HG03520 (cell line): ENCODE results near the gene PPDPF.
"Not testable (repeated sequence)": the region's sequence is repeated elsewhere in the genome, so short reads cannot be mapped to it uniquely, and the experiment has no call there.

Experiments used
- ATAC-seq: cut with Tn5 transposase; IDR thresholded peaks from one replicate; pipeline ENCODE4 v1.9.1; 2021; ENCODE audit warnings: mild to moderate bottlenecking, moderate library complexity; ENCODE audit not compliant: unreplicated experiment

PPDPF gene, protein sequence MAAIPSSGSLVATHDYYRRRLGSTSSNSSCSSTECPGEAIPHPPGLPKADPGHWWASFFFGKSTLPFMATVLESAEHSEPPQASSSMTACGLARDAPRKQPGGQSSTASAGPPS

DNA sequence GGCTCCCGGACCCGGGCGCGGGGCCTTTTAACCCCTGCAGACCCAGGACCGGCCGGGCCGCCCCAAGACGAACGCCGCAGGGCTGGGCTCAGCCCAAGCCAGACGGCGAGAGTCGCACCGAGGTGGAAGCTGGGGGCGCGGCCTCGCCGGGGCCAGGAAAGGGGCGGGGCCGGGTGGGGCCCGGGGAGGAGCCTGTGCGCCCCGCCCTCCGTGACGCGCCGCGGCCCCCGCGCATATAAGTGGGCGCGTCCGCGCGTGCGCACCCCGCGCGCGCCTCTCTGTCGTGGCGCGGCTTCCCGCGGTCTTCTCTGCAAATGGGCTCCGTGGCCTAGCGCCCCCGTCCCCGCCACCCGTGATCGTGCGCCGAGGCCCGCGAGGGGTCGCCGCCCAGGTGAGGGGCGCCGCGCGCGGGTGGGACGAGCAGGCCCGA, at the start of gene PPDPF:
TSS of gene PPDPF (plus strand) at position 262 of the 430 bp plus-strand sequence. CDS start 544 bp downstream, outside the sequence.
- ATAC-seq: peak; percentile 62

- ATAC-seq: no peak
Measured at GRCh38 chr20:63471002-63471716, 49.4 kb upstream of the PPDPF start.

DNA sequence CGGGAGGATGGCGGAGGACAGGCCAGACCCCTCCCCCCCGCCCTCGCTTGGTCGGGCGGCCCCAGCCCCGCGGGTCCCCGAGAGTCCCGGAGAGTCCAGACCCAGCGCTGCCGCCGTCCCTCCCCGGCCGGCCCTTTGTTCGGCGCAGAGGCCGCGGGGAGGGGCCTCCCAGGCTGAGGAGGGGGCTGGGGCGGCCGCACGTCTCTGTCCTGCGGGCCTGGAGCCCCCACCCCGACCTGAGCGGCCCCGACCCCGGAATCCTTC, 48.9 kb upstream of the PPDPF start:
- ATAC-seq: no peak

DNA sequence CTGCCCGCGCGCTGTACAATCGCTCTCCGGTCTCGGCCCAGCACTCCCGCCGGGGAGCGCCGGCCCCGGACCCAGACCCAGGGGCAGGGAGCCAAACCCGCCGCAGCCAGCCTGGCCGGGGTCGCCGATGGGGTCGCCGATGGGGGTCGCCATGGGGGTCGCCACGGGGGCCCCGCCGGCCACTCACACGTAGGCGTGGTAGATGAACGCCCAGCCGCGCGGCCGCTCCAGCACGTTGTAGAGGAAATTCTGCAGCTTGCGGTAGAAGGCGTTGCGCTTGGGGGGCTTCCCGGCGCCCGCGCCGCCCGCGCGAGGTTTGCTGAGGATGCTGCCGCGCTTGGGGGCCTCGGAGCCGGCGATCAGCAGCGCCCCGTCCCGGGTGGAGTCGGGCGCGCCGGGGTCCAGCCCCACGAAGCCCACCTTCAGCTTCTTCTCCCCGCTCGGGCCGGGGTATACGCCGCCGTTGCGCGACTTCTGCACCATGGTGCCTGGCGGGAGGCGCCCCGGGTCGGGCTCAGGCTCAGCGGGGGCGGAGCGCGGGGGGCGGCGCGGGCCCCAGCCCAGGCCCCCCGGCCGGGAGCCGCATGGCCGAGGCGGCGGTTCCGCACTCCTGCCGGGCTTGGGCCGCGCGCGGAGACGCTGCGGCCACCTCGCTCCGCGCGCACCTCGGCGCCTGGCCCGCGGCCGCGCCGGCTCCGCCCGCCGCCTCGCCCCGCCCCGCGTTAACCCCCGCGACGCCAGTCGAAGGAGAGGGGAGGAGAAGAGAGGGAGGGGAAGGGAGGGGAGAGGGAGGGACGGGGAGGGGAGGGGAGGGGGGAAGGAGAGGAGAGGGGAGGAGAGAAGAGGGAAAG, 48.4 kb upstream of the PPDPF start, which contains the start of gene KCNQ2:
TSS of gene KCNQ2 (minus strand) at position 675 of the 851 bp plus-strand sequence. CDS start at position 483, 192 bp downstream.
- ATAC-seq: no peak

DNA sequence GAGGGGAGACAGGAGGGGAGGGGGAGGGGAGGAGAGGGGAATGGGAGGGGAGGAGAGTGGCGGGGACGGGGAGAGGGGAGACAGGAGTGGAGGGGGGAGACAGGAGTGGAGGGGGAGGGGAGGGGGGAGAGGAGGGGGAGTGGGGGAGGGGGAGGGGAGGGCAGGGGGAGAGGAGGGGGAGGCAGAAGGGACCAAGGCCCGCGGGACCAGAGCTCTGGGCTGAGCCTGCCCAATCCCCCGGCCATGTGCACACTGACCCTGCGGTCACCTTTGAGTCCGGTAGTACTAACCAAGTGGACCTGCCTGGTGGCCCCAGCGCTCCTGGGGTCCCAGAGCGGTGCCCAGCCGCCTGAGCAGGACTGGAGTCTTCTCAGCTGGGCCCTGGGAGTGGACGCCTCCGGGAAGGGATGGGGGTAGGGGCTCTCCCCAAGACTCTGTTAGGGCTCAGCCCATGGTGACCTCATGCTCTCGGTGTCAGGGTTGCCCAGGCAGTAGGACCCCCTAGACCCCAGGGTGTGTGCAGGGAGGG, 47.6 kb upstream of the PPDPF start:
- no peak for ATAC-seq

GRCh38 chr20:63473555-63474449, 46.8 kb upstream of the PPDPF start:
- no peak for ATAC-seq

GRCh38 chr20:63475209-63475608, 45.4 kb upstream of the PPDPF start:
- no peak for ATAC-seq

DNA sequence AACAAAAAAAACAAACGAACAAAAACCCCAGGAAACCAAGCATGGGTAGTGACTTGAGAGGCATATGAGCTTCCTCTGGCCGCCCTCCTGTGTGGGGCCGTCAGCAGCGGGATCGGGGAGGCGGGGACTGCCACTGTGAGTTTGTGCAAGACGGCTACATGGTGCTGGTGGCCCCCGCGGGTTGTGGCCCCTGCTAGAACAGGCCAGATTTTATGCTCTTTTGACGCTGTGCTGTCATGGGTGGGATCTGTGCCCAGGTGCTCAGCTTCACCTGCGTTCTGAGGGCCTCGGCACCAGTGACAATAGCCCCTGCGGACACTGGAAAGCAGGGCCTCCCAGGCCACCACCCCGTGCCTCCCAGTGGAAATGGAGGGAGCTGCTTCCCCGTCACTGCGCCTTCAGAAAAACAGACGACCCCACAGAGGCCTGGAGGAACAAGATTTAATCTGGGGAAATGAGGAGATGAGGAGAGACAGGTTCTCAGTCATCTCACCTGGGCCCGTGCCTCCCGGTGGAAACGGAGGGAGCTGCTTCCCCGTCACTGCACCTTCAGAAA, 43.4 kb upstream of the PPDPF start:
- no peak for ATAC-seq

- ATAC-seq: no peak
Measured at GRCh38 chr20:63477944-63478343, 42.6 kb upstream of the PPDPF start.

- ATAC-seq: no peak
Measured at GRCh38 chr20:63478346-63479302, 41.9 kb upstream of the PPDPF start.

DNA sequence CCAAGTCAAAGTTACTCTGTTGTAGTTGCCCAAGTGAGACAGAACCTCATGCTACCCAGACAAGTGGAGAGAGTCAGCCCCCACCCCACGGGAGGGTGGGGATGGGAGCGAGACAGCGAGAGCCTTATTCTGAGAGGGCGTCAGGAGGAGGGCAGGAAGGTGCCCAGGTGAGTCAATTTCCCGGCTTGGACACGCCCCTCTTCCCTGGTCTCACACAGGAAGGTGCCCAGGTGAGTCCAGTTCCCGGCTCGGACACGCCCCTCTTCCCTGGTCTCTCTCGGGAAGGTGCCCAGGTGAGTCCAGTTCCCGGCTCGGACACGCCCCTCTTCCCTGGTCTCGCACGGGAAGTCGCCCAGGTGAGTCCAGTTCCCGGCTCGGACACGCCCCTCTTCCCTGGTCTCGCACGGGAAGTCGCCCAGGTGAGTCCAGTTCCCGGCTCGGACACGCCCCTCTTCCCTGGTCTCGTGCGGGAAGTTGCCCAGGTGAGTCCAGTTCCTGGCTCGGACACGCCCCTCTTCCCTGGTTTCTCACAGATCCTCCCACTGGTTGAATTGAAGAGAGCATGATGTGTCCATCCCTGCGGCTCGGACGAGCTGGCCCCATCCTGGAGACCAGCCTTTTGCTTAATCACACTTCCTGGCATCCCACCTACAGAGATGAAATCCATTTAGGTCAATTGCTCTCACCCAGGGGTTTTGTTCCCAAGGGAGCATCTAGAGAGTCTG, 40.7 kb upstream of the PPDPF start:
- not testable (repeated sequence) for ATAC-seq

DNA sequence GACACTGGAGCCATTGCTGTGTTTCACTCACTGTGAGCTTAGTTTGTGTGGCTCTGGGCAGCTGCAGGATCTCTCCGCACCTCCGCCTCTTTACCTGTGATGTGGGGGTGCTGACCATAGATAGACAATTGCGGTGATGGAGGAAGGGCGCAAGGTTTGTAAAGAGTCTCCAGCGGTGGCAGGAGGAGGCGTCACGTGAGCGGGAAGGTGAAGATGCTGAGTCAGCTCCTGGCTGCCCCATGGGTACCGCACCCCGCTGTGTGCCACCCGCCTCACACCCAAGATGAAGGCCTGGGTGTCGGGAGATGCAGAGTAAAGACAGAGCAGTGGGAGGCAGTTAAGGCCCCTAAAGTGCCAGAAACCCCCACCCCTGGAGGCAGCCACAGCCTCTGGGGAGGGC, 39.1 kb upstream of the PPDPF start:
- no peak for ATAC-seq

- ATAC-seq: no peak
Measured at GRCh38 chr20:63482021-63482587, 38.5 kb upstream of the PPDPF start.

GRCh38 chr20:63483834-63484233, 36.7 kb upstream of the PPDPF start:
- ATAC-seq: no peak

DNA sequence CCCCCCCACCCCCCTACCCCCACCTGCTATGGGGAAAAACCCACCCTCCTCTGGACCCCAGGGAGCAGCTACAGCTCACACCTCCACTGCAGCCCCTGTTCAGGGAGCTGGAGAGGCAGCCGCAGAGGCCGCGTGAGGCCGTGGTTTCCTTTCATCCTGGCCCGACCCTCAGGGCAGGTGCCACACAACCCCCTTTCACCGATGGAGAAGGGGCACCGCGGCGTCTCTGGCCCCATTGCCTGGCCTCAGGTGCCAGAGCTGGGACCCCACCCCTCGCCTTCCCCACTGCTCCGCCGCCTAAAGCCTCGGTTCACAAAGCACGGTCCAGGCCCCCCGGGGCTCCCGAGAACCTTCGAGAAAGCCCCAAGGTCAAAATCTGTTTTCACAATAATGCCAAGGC, 36.3 kb upstream of the PPDPF start:
- no peak for ATAC-seq

DNA sequence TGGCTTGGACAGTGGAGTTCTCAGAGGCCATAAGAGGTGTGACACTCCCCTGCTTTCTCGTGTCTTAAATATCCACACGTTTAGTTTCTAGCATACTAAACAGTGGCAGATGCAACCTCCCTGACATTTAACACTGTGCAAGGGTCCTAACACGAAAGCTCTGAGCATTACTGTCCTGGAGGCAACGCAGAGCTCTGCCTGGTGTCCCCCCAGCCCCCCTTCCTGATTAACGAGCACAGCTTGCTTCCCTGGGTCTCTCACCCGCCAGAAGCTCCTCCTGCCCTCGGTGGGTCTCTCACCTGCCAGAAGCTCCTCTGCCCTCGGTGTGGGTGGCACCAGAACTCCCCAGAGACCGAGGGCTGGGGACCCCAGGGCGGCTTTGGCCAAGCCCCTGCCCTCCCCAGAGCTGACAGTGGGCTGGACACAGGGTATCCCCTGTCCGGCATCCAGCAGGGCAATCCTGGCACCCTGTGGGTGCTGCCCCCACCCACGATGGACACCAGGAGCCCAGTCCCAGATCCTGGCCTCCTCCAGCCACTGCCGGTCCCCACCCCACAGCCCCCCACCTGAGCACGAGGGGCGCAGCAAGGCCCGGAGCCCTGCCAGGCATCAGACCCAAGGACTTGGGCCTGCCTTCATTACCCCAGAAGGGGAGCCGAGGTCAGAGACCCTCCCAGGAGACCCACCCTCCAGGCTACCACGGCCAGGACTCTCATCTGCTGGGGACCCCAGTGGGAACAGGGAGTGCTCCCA, 35.7 kb upstream of the PPDPF start:
- ATAC-seq: no peak

DNA sequence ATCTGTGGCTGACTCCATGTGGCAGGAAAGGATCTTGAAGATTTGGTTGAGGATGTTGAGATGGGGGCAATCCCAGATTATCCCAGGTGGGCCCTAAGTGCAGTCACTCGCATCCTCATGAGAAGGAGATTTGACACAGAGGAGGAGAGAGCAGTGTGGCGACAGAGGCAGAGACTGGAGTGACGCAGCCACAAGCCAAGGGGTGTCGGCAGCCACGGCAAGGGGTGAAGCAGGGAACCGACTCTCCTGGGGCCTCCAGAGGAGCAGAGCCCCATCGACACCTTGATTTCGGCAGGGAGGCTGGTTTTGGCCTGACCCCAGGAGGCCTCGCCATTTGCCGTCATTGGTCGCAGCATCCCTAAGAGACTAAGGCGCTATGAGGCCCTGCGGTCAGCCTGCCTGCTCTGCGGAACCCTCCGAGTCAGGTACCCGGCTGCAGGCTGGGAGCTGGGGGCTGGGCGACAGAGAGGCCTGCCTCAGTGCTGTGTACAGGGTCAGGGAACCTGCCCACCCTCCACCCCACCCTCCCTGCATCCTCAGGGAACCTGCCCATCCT, 34.2 kb upstream of the PPDPF start:
- no peak for ATAC-seq
